GM18519 (cell line): ENCODE results near the gene CYS1.
"Not testable (repeated sequence)": the region's sequence is repeated elsewhere in the genome, so short reads cannot be mapped to it uniquely, and the experiment has no call there.

Experiments
- ATAC-seq: cut with Tn5 transposase; IDR thresholded peaks from one replicate; pipeline ENCODE4 v1.9.1; 2021; ENCODE audit warnings: mild to moderate bottlenecking, moderate library complexity; ENCODE audit not compliant: unreplicated experiment, low FRiP score

The CYS1 gene

GRCh38 chr2:10094271-10094814 is 14.1 kb upstream of the CYS1 start:
- ATAC-seq, result no peak

- not testable (repeated sequence) for ATAC-seq
These were observed 11.7 kb upstream of the CYS1 start for GRCh38 chr2:10091889-10092244.

GRCh38 chr2:10091182-10091888 is 11.1 kb upstream of the CYS1 start:
- ATAC-seq, result no peak

- no peak for ATAC-seq
These were observed 9.5 kb upstream of the CYS1 start for GRCh38 chr2:10089565-10090190.

GRCh38 chr2:10087360-10087759 is 7.1 kb upstream of the CYS1 start:
- no peak for ATAC-seq

GRCh38 chr2:10086950-10087349 is 6.7 kb upstream of the CYS1 start:
- no peak for ATAC-seq

- ATAC-seq, result no peak
These were observed 5.5 kb upstream of the CYS1 start for GRCh38 chr2:10085668-10086059.

GRCh38 chr2:10085043-10085667 is 4.9 kb upstream of the CYS1 start:
- no peak for ATAC-seq

GRCh38 chr2:10084223-10084865 is 4.1 kb upstream of the CYS1 start:
- no peak for ATAC-seq

GRCh38 chr2:10083692-10084211 is 3.5 kb upstream of the CYS1 start:
- no peak for ATAC-seq

- no peak for ATAC-seq
These were observed 2.8 kb upstream of the CYS1 start for GRCh38 chr2:10083046-10083445.

GRCh38 chr2:10080536-10081304 is 509 bp upstream of the CYS1 start:
- no peak for ATAC-seq

GRCh38 chr2:10079266-10079869 is 843 bp downstream of the CYS1 start:
- ATAC-seq, result no peak

- ATAC-seq, result no peak
These were observed 1.4 kb downstream of the CYS1 start for GRCh38 chr2:10078704-10079265.

GRCh38 chr2:10078001-10078400 is 2.2 kb downstream of the CYS1 start:
- ATAC-seq, result no peak

GRCh38 chr2:10076988-10077527 is 3.2 kb downstream of the CYS1 start:
- ATAC-seq, result no peak

GRCh38 chr2:10076511-10076910 is 3.7 kb downstream of the CYS1 start:
- ATAC-seq, result no peak

GRCh38 chr2:10075571-10076209 is 4.5 kb downstream of the CYS1 start:
- ATAC-seq, result no peak

- ATAC-seq, result no peak
These were observed 5.1 kb downstream of the CYS1 start for GRCh38 chr2:10075101-10075500.
